HEK293 (cell line): ENCODE results near the gene TXNDC2.
A peak's percentile ranks its signal among the peaks of the same experiment; 100 is the strongest.

Experiments
- CTCF ChIA-PET: fragments of 350-600 bp; formaldehyde crosslinking; extraction: SDS; loops from one replicate; lab custom pipeline; 2021; ENCODE audit warnings: antibody characterized with exemption; lab: Yijun Ruan, JAX
- POLR2A ChIA-PET: fragments of 300-600 bp; formaldehyde crosslinking; extraction: SDS; loops from one replicate; lab custom pipeline; 2020; ENCODE audit warnings: antibody characterized with exemption, inconsistent platforms; lab: Yijun Ruan, JAX
- H3K27ac ChIP-seq: fragments of 200-500 bp; sonication (Bioruptor generic); 2 replicates; pipeline ENCODE4 v1.5.1; 2014; ENCODE audit warnings: low read depth, low read length, control low read depth, inconsistent platforms; ENCODE audit errors: extremely low read depth
- H3K36me3 ChIP-seq, 2 experiments: fragments of 200-500 bp in 1 of 2; sonication (Bioruptor generic) in 1 of 2; 1 replicate in 1 of 2; 2 replicates in 1 of 2; pipeline ENCODE4 v1.5.1; 2014 to 2017; ENCODE audit warnings: inconsistent platforms in 2 of 2, low read length in 2 of 2; ENCODE audit not compliant: control insufficient read depth in 2 of 2, insufficient read depth in 1 of 2
- H3K4me1 ChIP-seq: fragments of 200-500 bp; sonication (Bioruptor generic); 2 replicates; pipeline ENCODE4 v1.5.1; 2014; ENCODE audit warnings: mild to moderate bottlenecking, low read length, inconsistent platforms; ENCODE audit not compliant: control insufficient read depth, insufficient read depth
- H3K4me3 ChIP-seq: 2 replicates; pipeline ENCODE4 v1.5.1; 2011; ENCODE audit warnings: low read depth, mild to moderate bottlenecking, control low read depth, low read length, moderate library complexity
- H3K9me3 ChIP-seq: fragments of 200-500 bp; sonication (Bioruptor generic); 2 replicates; pipeline ENCODE4 v1.5.1; 2014; ENCODE audit warnings: low read depth, low read length, inconsistent platforms; ENCODE audit not compliant: control insufficient read depth, insufficient read depth
- GLIS1 ChIP-seq: fragments of 450-650 bp; formaldehyde crosslinking; IDR thresholded peaks from 2 replicates; pipeline ENCODE4 v1.5.1; 2016; ENCODE audit warnings: missing biosample characterization, missing genetic modification characterization
- GLIS2 ChIP-seq: fragments of 450-650 bp; formaldehyde crosslinking; IDR thresholded peaks from 2 replicates; pipeline ENCODE4 v1.5.1; 2016; ENCODE audit warnings: missing biosample characterization, missing genetic modification characterization
- KLF1 ChIP-seq: fragments of 450-650 bp; formaldehyde crosslinking; IDR thresholded peaks from 2 replicates; pipeline ENCODE4 v1.5.1; 2016; ENCODE audit warnings: missing biosample characterization, missing genetic modification characterization
- OSR2 ChIP-seq: fragments of 450-650 bp; formaldehyde crosslinking; IDR thresholded peaks from 2 replicates; pipeline ENCODE4 v1.5.1; 2016; ENCODE audit warnings: missing biosample characterization, missing genetic modification characterization
- SETDB1 ChIP-seq: IDR thresholded peaks from one replicate; pipeline ENCODE4 v1.6.1; 2017; ENCODE audit warnings: mild to moderate bottlenecking, low read length, moderate library complexity, mixed read lengths; ENCODE audit not compliant: insufficient read length
- ZFP3 ChIP-seq: fragments of 450-650 bp; formaldehyde crosslinking; IDR thresholded peaks from 2 replicates; pipeline ENCODE4 v1.5.1; 2016; ENCODE audit warnings: low read depth, missing biosample characterization, missing genetic modification characterization
- ZIC2 ChIP-seq: fragments of 450-650 bp; formaldehyde crosslinking; IDR thresholded peaks from 2 replicates; pipeline ENCODE4 v1.5.1; 2016; ENCODE audit warnings: missing biosample characterization, missing genetic modification characterization
- ZNF132 ChIP-seq: fragments of 450-650 bp; formaldehyde crosslinking; IDR thresholded peaks from 2 replicates; pipeline ENCODE4 v1.5.1; 2017; ENCODE audit warnings: missing biosample characterization, missing genetic modification characterization, borderline replicate concordance
- ZNF521 ChIP-seq: fragments of 450-650 bp; formaldehyde crosslinking; IDR thresholded peaks from 2 replicates; pipeline ENCODE4 v1.5.1; 2017; ENCODE audit warnings: missing biosample characterization, mild to moderate bottlenecking, missing genetic modification characterization
- ZNF544 ChIP-seq: fragments of 450-650 bp; formaldehyde crosslinking; IDR thresholded peaks from 2 replicates; pipeline ENCODE4 v1.5.0; 2017; ENCODE audit warnings: missing biosample characterization, missing genetic modification characterization
- ZNF707 ChIP-seq: fragments of 450-650 bp; formaldehyde crosslinking; IDR thresholded peaks from 2 replicates; pipeline ENCODE4 v1.5.1; 2016; ENCODE audit warnings: missing biosample characterization, missing genetic modification characterization
- ZNF791 ChIP-seq: fragments of 450-650 bp; formaldehyde crosslinking; IDR thresholded peaks from 2 replicates; pipeline ENCODE4 v1.5.1; 2016; ENCODE audit warnings: missing biosample characterization, missing genetic modification characterization
- TF ChIP-seq, protein P1 (sequence below): fragments of 450-650 bp; formaldehyde crosslinking; IDR thresholded peaks from 2 replicates; pipeline ENCODE4 v1.5.1; 2016; ENCODE audit warnings: missing biosample characterization, missing genetic modification characterization
- TF ChIP-seq, protein P2 (sequence below): fragments of 450-650 bp; formaldehyde crosslinking; IDR thresholded peaks from 2 replicates; pipeline ENCODE4 v1.5.1; 2016; ENCODE audit warnings: missing biosample characterization, missing genetic modification characterization, borderline replicate concordance
- TF ChIP-seq, protein P3 (sequence below): fragments of 450-650 bp; formaldehyde crosslinking; IDR thresholded peaks from 2 replicates; pipeline ENCODE4 v1.5.1; 2016; ENCODE audit warnings: missing biosample characterization, missing genetic modification characterization
- TF ChIP-seq, protein P4 (sequence below): fragments of 450-650 bp; formaldehyde crosslinking; IDR thresholded peaks from 2 replicates; pipeline ENCODE4 v1.5.1; 2016; ENCODE audit warnings: missing biosample characterization, missing genetic modification characterization

Gene TXNDC2

DNA sequence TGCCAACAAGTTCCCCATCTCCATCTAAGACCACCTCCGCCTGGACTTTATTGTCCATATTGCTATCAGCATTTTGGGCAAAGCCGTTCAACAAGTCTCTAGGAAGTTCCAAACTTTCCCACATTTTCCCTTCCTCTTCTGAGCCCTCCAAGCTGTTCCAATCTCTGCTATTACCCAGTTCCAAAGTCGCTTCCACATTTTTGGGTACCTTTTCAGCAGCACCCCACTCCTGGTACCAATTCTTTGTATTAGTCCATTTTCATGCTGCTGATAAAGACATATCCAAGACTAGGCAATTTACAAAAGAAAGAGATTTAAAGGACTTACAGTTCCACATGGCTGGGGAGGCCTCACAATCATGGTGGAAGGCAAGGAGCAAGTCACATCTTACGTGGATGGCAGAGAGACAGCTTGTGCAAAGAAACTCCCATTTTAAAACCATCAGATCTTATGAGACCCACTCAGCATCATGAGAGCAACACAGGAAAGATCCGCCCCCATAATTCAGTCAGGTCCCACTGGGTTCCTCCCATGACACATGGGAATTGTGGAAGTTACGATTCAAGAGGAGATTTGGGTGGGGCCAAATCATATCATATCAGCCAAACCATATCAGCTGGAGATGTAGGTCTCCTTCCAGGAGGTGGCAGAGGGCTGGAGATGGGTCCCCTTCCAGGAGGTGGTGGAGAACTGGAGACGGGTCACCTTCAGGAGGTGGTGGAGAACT is 19.8 kb upstream of the TXNDC2 start:
- Histone ChIP-seq H3K9me3 (no peaks in the 10 kb centered on the region), H3K36me3 (peaks cover 0 to 12% of the 10 kb centered on the region in 2 experiments; a peak in 1 of 3 replicates), H3K27ac (no peak overlapping the region), H3K4me3 (no peak overlapping the region), H3K4me1 (peaks cover 15% of the 10 kb centered on the region)
- CTCF ChIA-PET, result interaction anchor here (0.6 kb wide), 1 partner anchor 325 kb away, joined by 11 read pairs; no protein-coding TSS in a partner anchor
- TF ChIP-seq ZNF707 (tag by site-specific recombination) (peak; percentile 97), SETDB1 (peak; percentile 23), ZNF521 (tag by site-specific recombination) (no peak)
- POLR2A ChIA-PET, result no interaction called here

- TF ChIP-seq, protein P1, sequence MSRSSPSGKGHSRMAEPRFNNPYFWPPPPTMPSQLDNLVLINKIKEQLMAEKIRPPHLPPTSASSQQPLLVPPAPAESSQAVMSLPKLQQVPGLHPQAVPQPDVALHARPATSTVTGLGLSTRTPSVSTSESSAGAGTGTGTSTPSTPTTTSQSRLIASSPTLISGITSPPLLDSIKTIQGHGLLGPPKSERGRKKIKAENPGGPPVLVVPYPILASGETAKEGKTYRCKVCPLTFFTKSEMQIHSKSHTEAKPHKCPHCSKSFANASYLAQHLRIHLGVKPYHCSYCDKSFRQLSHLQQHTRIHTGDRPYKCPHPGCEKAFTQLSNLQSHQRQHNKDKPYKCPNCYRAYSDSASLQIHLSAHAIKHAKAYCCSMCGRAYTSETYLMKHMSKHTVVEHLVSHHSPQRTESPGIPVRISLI (tag by site-specific recombination), result no peak
- TF ChIP-seq ZFP3 (tag by site-specific recombination) (no peak), ZIC2 (tag by site-specific recombination) (no peak), GLIS2 (tag by site-specific recombination) (no peak), KLF1 (no peak), ZNF521 (tag by site-specific recombination) (no peak), ZNF544 (no peak), OSR2 (tag by site-specific recombination) (no peak)
- TF ChIP-seq, protein P2, sequence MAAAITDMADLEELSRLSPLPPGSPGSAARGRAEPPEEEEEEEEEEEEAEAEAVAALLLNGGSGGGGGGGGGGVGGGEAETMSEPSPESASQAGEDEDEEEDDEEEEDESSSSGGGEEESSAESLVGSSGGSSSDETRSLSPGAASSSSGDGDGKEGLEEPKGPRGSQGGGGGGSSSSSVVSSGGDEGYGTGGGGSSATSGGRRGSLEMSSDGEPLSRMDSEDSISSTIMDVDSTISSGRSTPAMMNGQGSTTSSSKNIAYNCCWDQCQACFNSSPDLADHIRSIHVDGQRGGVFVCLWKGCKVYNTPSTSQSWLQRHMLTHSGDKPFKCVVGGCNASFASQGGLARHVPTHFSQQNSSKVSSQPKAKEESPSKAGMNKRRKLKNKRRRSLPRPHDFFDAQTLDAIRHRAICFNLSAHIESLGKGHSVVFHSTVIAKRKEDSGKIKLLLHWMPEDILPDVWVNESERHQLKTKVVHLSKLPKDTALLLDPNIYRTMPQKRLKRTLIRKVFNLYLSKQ, result no peak
- ChIA-PET CTCF (interaction anchor here (0.6 kb wide), 1 partner anchor 326 kb away, joined by 11 read pairs; no protein-coding TSS in a partner anchor), POLR2A (no interaction called here)
- H3K9me3 ChIP-seq, result no peaks in the 10 kb centered on the region
- no peak overlapping the region for H3K27ac ChIP-seq
- peaks cover 0 to 6% of the 10 kb centered on the region in 2 experiments; a peak in 1 of 3 replicates for H3K36me3 ChIP-seq
- peaks cover 15% of the 10 kb centered on the region for H3K4me1 ChIP-seq
- no peak overlapping the region for H3K4me3 ChIP-seq
Observed at GRCh38 chr18:9866627-9867026, 19.1 kb upstream of the TXNDC2 start.

DNA sequence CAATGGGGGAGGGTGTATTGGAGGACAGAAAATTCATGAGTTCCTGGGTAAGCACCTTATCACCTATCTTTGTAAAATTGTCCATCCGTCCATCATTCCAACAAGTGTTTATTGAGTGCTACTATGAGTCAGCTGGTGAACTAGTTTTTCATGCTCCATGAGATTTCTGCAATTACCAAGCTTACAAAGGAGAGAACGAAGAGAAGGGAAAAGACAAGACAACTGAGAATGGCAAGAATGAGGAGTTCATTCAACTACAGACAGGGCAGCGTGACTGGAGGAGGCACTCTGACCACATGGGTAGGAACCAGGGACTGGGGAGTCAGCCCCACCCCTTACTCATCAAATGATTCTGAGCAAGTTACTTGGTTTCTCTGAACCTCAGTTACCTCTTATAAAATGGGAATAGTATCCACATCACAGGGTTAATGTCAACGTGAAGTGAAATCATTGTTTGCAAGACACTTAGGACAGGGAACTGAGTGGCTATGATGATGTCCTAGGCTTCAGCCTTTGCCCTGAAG is 18.6 kb upstream of the TXNDC2 start:
- no peaks in the 10 kb centered on the region for H3K9me3 ChIP-seq
- no peak overlapping the region for H3K27ac ChIP-seq
- H3K36me3 ChIP-seq, result peaks cover 0 to 4% of the 10 kb centered on the region in 2 experiments; a peak in 1 of 3 replicates
- CTCF ChIA-PET, result interaction anchor here (0.6 kb wide), 1 partner anchor 52 kb away, joined by 3 read pairs; no protein-coding TSS in a partner anchor
- TF ChIP-seq ZNF132 (tag by site-specific recombination), result no peak
- no peak overlapping the region for H3K4me3 ChIP-seq
- H3K4me1 ChIP-seq, result peaks cover 15% of the 10 kb centered on the region
- POLR2A ChIA-PET, result no interaction called here

DNA sequence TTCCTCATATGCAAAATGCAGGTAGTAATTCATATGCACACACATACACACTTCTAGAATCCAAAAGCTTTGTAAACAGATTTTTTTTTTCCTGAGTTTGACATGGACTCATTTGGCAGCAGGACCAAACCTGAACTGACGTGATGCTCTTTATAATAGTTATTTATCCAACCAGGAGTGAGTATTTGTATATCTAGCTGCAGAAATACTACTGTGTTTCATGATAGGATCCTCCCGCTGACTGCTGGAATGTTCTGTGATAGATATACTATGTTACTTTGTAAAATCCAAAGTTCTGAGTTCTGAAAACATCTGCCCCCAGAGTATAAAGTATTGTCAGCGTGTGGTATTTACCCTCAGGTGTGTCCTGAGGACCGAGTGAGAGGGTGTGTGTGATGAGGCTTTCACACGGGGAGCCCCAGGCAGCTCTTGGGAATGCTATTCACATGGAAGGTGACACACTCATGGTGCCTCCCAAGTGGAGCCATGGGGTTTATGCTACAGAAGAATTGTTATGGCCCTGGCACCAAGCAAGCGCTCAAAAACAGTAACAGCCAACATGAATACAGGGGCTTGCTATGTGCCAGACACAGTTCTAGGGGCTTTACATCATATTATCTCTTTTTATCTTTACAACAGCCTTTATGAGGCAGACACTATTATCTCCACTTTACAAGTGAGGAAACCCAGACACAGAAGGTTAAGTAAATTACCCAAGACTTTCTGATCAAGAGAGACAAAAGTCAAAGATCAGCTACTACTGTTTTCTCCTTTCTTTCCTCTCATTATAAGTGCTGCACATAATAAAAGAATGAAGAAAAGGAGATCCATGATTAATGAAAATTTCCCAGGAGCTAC is 16.7 kb upstream of the TXNDC2 start:
- CTCF ChIA-PET, result interaction anchor here (0.6 to 0.8 kb wide), 2 partner anchors 8 to 44 kb away, joined by 4 to 10 read pairs; no protein-coding TSS in a partner anchor
- H3K4me1 ChIP-seq, result peaks cover 15% of the 10 kb centered on the region
- no peaks in the 10 kb centered on the region for H3K9me3 ChIP-seq
- TF ChIP-seq, protein P3, sequence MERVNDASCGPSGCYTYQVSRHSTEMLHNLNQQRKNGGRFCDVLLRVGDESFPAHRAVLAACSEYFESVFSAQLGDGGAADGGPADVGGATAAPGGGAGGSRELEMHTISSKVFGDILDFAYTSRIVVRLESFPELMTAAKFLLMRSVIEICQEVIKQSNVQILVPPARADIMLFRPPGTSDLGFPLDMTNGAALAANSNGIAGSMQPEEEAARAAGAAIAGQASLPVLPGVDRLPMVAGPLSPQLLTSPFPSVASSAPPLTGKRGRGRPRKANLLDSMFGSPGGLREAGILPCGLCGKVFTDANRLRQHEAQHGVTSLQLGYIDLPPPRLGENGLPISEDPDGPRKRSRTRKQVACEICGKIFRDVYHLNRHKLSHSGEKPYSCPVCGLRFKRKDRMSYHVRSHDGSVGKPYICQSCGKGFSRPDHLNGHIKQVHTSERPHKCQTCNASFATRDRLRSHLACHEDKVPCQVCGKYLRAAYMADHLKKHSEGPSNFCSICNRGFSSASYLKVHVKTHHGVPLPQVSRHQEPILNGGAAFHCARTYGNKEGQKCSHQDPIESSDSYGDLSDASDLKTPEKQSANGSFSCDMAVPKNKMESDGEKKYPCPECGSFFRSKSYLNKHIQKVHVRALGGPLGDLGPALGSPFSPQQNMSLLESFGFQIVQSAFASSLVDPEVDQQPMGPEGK (tag by site-specific recombination), result no peak
- TF ChIP-seq GLIS1 (tag by site-specific recombination) (peak; percentile 61; the same call in 1 of the 2 replicates), ZNF791 (tag by site-specific recombination) (no peak)
- TF ChIP-seq, protein P4, sequence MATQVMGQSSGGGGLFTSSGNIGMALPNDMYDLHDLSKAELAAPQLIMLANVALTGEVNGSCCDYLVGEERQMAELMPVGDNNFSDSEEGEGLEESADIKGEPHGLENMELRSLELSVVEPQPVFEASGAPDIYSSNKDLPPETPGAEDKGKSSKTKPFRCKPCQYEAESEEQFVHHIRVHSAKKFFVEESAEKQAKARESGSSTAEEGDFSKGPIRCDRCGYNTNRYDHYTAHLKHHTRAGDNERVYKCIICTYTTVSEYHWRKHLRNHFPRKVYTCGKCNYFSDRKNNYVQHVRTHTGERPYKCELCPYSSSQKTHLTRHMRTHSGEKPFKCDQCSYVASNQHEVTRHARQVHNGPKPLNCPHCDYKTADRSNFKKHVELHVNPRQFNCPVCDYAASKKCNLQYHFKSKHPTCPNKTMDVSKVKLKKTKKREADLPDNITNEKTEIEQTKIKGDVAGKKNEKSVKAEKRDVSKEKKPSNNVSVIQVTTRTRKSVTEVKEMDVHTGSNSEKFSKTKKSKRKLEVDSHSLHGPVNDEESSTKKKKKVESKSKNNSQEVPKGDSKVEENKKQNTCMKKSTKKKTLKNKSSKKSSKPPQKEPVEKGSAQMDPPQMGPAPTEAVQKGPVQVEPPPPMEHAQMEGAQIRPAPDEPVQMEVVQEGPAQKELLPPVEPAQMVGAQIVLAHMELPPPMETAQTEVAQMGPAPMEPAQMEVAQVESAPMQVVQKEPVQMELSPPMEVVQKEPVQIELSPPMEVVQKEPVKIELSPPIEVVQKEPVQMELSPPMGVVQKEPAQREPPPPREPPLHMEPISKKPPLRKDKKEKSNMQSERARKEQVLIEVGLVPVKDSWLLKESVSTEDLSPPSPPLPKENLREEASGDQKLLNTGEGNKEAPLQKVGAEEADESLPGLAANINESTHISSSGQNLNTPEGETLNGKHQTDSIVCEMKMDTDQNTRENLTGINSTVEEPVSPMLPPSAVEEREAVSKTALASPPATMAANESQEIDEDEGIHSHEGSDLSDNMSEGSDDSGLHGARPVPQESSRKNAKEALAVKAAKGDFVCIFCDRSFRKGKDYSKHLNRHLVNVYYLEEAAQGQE (tag by site-specific recombination), result no peak
- TF ChIP-seq, all 188 proteins: peak for 1
- Histone ChIP-seq H3K4me3 (no peak overlapping the region), H3K36me3 (no peaks in the 10 kb centered on the region), H3K27ac (peak overlapping the region; percentile 49)
- POLR2A ChIA-PET, result interaction anchor here (0.6 to 1.7 kb wide), 2 partner anchors 30 to 45 kb away, joined by 4 to 9 read pairs; partner anchors contain the start of gene VAPA
